NK-92 (cell line): ENCODE measurements around the gene STK35.

Source experiments
- DNase-seq: peaks from one replicate; lab custom pipeline; 2025; ENCODE audit not compliant: unreplicated experiment; lab: John Stamatoyannopoulos, UW

STK35 gene

GRCh38 chr20:2103461-2104153 is 2.0 kb downstream of the STK35 start:
- DNase-seq: no peak

GRCh38 chr20:2104236-2104635 is 2.6 kb downstream of the STK35 start:
- DNase-seq: no peak

GRCh38 chr20:2108498-2108897 is 6.9 kb downstream of the STK35 start:
- DNase-seq: no peak

GRCh38 chr20:2108987-2109386 is 7.4 kb downstream of the STK35 start:
- DNase-seq: no peak

GRCh38 chr20:2109425-2110210 is 8.0 kb downstream of the STK35 start:
- no peak for DNase-seq

GRCh38 chr20:2112910-2113309 is 11.3 kb downstream of the STK35 start:
- no peak for DNase-seq

GRCh38 chr20:2114127-2114959 is 12.7 kb downstream of the STK35 start:
- no peak for DNase-seq

GRCh38 chr20:2114990-2115681 is 13.5 kb downstream of the STK35 start:
- DNase-seq: no peak

- DNase-seq: no peak
Observed at GRCh38 chr20:2116170-2116940, 14.7 kb downstream of the STK35 start.

- DNase-seq: no peak
Observed at GRCh38 chr20:2118783-2119182, 17.2 kb downstream of the STK35 start.

- no peak for DNase-seq
Observed at GRCh38 chr20:2122936-2123335, 21.3 kb downstream of the STK35 start.

- no peak for DNase-seq
Observed at GRCh38 chr20:2123720-2124119, 22.1 kb downstream of the STK35 start.

- DNase-seq: no peak
Observed at GRCh38 chr20:2124564-2125213, 23.1 kb downstream of the STK35 start.

GRCh38 chr20:2125474-2126112 is 24.0 kb downstream of the STK35 start:
- no peak for DNase-seq

GRCh38 chr20:2127238-2127637 is 25.6 kb downstream of the STK35 start:
- no peak for DNase-seq

GRCh38 chr20:2128542-2128941 is 26.9 kb downstream of the STK35 start:
- DNase-seq: no peak

- DNase-seq: no peak
Observed at GRCh38 chr20:2130062-2130591, 28.5 kb downstream of the STK35 start.

GRCh38 chr20:2130683-2131082 is 29.1 kb downstream of the STK35 start:
- no peak for DNase-seq

GRCh38 chr20:2131366-2131765 is 29.7 kb downstream of the STK35 start:
- no peak for DNase-seq
